HG03469 (cell line): Measurements from ENCODE around the gene FAM149A.

ENCODE experiments used
- ATAC-seq: cut with Tn5 transposase; IDR thresholded peaks from one replicate; pipeline ENCODE4 v1.9.1; 2021; ENCODE audit warnings: mild to moderate bottlenecking, moderate library complexity, moderate number of reproducible peaks; ENCODE audit not compliant: unreplicated experiment

The FAM149A gene

GRCh38 chr4:186104114-186104889 is at the start of gene FAM149A:
Gene FAM149A (plus strand): TSS chr4:186104704.
- ATAC-seq, result no peak

DNA sequence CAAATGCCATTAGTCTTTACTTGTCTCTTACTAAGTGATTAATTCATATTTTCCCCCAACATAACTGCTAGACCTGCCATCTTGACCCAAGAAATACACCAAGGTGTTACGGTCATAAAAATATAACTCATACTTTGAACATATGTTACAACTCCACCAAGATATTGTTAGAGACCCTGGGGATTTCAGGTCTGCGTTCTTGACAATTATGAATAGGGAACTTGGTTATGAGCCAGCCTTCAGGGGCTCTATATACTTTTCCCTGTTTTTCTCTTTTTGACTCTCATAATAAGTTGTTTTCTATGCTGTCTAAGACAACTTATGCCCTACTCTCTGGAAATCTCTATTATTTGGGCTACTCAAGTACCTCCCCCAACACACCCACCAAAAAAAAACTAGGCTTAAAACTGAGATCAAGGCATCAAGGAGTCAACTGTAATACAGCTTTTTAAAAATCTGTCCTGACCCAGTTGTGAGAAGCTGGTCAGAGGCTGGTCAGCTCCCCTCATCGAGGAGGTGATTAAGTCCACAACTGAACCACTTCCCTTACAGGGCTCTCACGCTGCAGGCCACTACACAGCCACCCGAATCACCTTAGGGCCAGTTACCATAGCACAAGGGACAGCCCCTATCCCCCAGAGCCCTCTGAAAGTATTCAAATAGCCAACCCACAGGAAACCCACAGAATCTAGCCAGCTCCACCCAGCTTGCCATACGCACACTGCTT is 46.1 kb upstream of the FAM149A start:
- peak; percentile 98 for ATAC-seq

DNA sequence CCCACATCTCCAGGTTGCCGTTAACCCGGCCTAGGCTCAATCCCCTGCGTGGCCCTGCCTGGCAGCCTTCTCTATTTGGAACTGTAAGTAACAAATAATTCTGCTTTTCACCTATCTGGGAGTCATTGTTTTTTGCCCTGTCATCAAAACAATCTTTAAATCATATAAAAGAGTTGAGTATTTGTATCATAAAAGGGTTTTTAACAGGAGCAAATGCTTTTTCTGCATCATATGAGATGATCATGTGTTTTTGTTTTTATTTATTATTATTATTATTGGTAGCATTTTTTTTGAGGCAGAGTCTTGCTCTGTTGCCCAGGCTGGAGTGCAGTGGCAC is 45.6 kb upstream of the FAM149A start:
- no peak for ATAC-seq

DNA sequence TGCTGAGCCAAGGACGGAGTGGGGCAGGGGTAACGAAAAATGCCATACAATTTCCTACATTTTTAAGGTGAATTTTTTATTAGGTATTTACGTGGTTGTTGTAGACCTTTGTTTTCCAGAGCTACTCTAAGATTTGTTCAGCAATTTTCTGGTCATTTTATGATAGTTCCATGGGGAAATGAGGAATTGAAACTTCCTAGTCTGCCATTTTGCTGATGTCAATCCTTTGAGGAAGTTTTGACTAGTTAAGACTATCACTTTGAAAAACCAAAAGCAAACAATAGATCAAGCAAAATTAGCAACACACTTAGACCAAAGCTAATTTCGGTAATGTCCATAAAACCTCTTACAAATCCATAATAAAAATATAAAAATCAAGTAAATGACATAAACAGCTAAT is 42.6 kb upstream of the FAM149A start:
- no peak for ATAC-seq

- peak; percentile 64 for ATAC-seq
Observed at GRCh38 chr4:186067757-186068385, 36.6 kb upstream of the FAM149A start.

DNA sequence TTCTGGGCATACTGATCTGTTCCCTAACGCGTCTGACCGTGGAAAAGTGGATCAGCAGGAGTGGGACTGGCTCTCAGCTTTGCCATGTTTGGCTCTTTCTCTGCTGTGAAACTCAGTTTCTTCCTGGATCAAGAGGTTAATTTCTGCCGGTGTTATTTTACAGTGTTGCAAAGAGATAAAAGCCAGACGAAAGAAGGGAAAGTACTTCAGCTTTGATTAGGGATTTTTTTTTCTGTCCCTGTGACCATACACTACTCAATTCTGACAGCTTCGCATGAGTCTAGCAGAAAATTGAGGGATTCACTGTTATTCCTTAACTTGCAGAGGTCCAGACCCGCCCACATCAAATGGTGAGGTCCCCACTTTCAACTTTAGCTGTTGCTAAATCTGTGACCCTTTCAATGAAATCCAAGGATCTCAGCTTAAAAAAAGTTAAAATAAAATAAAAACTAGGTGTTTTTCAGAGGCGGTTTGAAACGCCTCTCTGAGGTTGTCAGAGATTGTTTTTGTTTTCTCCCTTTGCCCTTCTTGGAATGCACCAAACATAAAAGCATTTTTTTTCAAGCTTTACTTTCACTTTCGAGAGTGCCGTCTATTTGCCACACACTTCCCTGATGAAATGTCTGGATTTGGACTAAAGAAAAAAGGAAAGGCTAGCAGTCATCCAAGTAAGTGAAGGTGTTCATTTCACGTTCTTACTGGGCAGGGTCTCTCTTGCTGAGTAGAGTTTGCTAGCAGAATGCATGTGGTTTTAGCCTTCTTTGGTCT is 35.7 kb upstream of the FAM149A start, which contains the start of gene TLR3:
Gene TLR3, plus strand, starts transcription at position 576 of the 768 bp plus-strand sequence. CDS start 7,464 bp downstream, outside the sequence.
- no peak for ATAC-seq

GRCh38 chr4:186069729-186070128 is 34.8 kb upstream of the FAM149A start:
- ATAC-seq, result no peak

DNA sequence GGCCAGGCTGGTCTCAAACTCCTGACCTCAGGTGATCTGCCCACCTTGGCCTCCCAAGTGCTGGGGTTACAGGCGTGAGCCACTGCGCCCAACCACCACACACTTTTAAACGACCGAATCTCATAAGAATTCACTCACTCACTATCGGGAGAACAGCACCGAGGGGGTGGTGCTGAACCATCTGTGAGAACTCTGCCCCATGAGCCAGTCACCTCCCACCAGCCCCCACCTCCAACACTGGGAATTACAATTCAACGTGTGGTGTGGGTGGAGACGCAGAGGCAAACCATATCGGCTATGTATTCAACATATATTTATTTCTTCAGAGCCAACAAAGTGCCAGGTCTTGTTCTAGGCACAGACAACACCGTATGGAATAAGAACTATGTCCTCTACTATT is 32.0 kb upstream of the FAM149A start:
- ATAC-seq, result no peak

DNA sequence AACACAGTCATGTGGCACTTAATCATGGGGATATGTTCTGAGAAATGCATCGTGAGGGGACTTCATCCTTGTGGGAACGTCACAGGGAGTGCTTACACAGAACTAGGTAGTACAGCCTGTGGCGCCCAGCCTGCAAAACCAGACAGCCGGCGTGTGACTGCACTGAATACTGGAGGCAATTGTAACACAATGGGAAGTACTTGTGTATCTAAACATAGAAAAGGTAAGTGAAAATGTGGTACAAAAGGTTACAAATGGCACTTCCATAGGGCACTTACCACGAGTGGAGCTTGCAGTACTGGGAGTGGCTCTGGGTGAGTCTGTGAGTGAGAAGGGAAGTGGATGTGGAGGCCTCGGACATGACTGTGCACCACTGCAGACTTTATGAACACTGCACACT is 30.3 kb upstream of the FAM149A start:
- ATAC-seq, result no peak

GRCh38 chr4:186078981-186079638 is 25.4 kb upstream of the FAM149A start:
- ATAC-seq, result no peak

- no peak for ATAC-seq
Observed at GRCh38 chr4:186079694-186080093, 24.8 kb upstream of the FAM149A start.

DNA sequence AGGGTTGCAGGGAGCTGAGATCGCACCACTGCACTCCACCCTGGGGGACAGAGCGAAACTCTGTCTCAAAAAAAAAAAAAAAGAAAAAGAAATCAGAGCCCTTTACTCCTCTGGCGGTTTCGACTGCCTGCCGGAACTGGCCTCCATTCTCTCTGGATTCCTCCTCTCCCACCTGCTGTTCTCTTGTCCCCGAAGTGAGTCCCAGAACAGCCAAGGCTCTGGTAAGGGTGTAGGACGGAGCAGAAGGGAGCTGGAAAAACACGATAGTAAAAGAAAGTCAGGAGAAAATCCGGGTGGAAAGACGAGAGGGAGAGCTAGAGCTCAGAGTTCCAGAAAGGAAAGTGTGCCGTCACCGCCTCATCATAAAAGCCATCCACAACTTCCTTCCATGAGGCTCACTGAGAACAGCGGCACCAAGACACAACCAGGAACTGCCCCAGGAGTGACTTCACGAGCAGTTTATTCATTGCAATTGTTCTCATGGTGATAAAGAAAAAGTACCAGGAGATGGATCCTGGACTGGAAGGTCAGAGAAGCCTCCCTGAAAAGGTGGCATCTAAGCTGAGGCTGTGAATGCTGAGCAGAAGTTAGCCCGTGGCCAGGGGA is 23.2 kb upstream of the FAM149A start:
- no peak for ATAC-seq

- no peak for ATAC-seq
Observed at GRCh38 chr4:186082221-186082620, 22.3 kb upstream of the FAM149A start.

DNA sequence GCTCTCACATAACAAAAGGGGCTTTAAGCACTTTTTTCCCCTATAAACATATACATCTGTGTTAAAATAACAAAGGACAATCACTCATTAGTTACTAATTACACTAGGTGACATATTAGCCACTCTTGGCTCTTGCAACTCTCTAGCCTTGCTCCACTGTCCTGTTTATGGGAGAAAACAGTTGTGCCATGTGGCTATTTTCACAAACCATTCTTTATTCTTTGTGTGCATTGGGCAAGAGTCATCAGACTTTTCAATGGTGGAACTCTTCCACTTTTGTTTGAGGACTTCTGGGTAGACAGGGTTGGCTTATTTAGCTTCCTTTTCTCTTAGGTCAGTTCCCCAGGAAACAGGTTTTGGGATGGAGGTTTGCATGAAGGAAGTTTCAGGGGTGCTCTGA is 16.0 kb upstream of the FAM149A start:
- no peak for ATAC-seq

- no peak for ATAC-seq
Observed at GRCh38 chr4:186092296-186092695, 12.2 kb upstream of the FAM149A start.

DNA sequence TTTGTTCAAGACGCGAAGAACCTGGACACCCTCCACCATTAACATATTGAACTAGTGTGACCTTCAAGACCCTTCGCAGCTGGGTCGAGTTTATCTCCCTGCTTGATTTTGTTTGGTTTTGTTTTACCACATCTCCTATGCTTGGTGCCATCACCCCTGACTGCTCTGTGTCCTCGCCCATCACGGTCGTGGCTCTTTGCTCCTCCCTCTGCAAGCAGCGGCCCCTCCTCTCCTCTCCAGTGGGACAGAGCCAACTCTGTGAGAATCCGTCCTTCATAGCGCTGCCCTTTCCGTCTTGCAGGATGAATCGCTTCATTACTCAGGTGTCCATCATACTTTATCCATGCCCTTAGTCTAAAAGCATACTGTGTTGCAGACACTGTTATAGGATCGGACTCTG is 9.1 kb upstream of the FAM149A start:
- ATAC-seq, result no peak

- no peak for ATAC-seq
Observed at GRCh38 chr4:186096681-186097165, 7.8 kb upstream of the FAM149A start.

GRCh38 chr4:186097386-186097785 is 7.1 kb upstream of the FAM149A start:
- no peak for ATAC-seq

DNA sequence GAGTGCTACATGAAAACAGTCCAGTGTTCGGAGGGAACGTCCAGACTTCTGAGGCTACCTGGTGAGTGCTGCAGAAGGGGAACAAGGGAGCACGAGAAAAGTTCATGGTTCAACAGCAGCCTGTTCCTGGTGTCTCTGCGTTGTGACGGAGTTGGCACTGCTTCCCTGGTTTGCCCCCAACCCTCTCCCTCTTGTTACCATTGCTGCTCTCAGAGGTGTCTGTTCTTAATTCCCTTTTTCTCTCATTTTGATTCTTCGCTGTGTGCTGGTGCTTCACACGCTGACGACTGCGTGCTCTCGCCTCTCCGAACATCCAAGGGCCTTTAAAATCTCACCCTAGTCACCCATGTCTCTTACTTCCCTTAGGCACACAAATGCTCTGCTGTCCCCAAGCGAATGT is 1.6 kb upstream of the FAM149A start:
- no peak for ATAC-seq
